ENCODE data around the gene TMEM19. TPM values are rescaled to one million over a fixed set of nuclear protein-coding genes. Genes with fewer than 3 reads are reported as not detected.
A peak's percentile ranks its signal among the peaks of the same experiment; 100 is the strongest.

The TMEM19 gene
- total RNA-seq, 4 donors from 2014 or later, result 24.5 to 52.9 (median 43.5) TPM

- Histone ChIP-seq H3K27ac (peak within 1 kb of the TSS; percentile 98), H3K4me3 (peak within 1 kb of the TSS; percentile 94), H3K9me3 (no peaks in the 10 kb centered on the region), H3K4me1 (peaks cover 43% of the 10 kb centered on the region), H3K36me3 (peaks cover 10% of the 10 kb centered on the region), H3K27me3 (no peaks in the 10 kb centered on the region)
- under 1% methylated on average over 56 of the region's 57 CpGs for whole genome bisulfite sequencing
- peak; percentile 95 to 96 for DNase-seq (ENCODE audit: low spot score in 2 of 2)
- TF ChIP-seq, protein P1, sequence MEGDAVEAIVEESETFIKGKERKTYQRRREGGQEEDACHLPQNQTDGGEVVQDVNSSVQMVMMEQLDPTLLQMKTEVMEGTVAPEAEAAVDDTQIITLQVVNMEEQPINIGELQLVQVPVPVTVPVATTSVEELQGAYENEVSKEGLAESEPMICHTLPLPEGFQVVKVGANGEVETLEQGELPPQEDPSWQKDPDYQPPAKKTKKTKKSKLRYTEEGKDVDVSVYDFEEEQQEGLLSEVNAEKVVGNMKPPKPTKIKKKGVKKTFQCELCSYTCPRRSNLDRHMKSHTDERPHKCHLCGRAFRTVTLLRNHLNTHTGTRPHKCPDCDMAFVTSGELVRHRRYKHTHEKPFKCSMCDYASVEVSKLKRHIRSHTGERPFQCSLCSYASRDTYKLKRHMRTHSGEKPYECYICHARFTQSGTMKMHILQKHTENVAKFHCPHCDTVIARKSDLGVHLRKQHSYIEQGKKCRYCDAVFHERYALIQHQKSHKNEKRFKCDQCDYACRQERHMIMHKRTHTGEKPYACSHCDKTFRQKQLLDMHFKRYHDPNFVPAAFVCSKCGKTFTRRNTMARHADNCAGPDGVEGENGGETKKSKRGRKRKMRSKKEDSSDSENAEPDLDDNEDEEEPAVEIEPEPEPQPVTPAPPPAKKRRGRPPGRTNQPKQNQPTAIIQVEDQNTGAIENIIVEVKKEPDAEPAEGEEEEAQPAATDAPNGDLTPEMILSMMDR (IDR thresholded peaks at IDR 0.05), result peak in 1 of 2 donors; percentile 10
- no peak for TF ChIP-seq EP300 (IDR thresholded peaks at IDR 0.05)
- TF ChIP-seq POLR2A (IDR thresholded peaks at IDR 0.05), result peak; percentile 87 to 93
- peak in 2 of 3 donors; percentile 82 to 93 for TF ChIP-seq POLR2AphosphoS5 (IDR thresholded peaks at IDR 0.05)
These were observed 22.1 kb upstream of the TMEM19 start, which contains the start of the genes THAP2 and ZFC3H1 for GRCh38 chr12:71663561-71664410. Gene THAP2, plus strand, starts transcription at chr12:71664301. Its CDS starts 209 bp downstream, at chr12:71664510. Gene ZFC3H1, minus strand, starts transcription at chr12:71663848. Its CDS starts 238 bp downstream, at chr12:71663610.

DNA sequence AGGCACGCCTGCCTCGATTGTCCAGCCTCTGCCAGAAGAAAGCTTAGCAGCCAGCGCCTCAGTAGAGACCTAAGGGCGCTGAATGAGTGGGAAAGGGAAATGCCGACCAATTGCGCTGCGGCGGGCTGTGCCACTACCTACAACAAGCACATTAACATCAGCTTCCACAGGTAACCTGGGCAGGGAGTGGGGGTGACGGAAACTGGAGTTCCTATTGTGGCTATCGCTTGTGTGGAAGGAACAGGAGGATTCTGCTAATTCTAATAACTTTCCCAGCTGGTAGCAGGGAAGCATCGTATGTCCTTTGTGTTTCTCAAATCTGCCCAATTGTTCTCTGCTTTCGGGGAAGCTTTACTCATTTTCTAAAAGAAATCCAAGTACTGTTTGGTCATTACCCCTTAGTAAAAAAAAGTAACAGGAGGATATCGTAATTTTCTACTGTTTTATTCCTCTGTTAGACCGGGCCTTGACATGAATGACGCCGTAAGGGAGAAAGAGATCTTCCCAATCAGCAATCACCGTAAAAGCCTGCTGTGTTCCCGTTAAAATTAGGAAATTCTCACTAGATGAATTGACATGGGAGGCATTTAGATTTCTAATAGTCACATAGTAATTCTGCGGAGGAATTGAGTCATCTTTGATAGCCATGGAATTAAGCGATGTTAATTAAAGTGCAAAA lies 21.3 kb upstream of the TMEM19 start:
- peaks cover 2% of the 10 kb centered on the region for H3K36me3 ChIP-seq
- TF ChIP-seq POLR2A (IDR thresholded peaks at IDR 0.05), result peak in 1 of 2 donors; percentile 36
- no peak for TF ChIP-seq EP300 (IDR thresholded peaks at IDR 0.05)
- H3K4me3 ChIP-seq, result peak overlapping the region; percentile 94
- WGBS, result under 1% methylated on average over 20 of the region's 20 CpGs
- DNase-seq (ENCODE audit: low spot score in 2 of 2), result no peak
- H3K4me1 ChIP-seq, result peaks cover 40% of the 10 kb centered on the region
- peak overlapping the region; percentile 98 for H3K27ac ChIP-seq
- no peaks in the 10 kb centered on the region for H3K9me3 ChIP-seq
- H3K27me3 ChIP-seq, result no peaks in the 10 kb centered on the region

GRCh38 chr12:71665090-71665463 lies 20.8 kb upstream of the TMEM19 start:
- Histone ChIP-seq H3K9me3 (no peaks in the 10 kb centered on the region), H3K4me3 (peak overlapping the region; percentile 94), H3K4me1 (peaks cover 35% of the 10 kb centered on the region), H3K27me3 (no peaks in the 10 kb centered on the region), H3K27ac (no peak overlapping the region), H3K36me3 (no peaks in the 10 kb centered on the region)
- WGBS, result 24% methylated on average over 4 of the region's 4 CpGs
- DNase-seq (ENCODE audit: low spot score in 2 of 2), result no peak
- no peak for TF ChIP-seq POLR2AphosphoS5 (IDR thresholded peaks at IDR 0.05)
- no peak for TF ChIP-seq EP300 (IDR thresholded peaks at IDR 0.05)
- TF ChIP-seq, protein P1 (IDR thresholded peaks at IDR 0.05), result no peak
- no peak for TF ChIP-seq POLR2A (IDR thresholded peaks at IDR 0.05)

GRCh38 chr12:71666259-71666658 lies 19.6 kb upstream of the TMEM19 start:
- H3K4me1 ChIP-seq, result peaks cover 23% of the 10 kb centered on the region
- H3K27me3 ChIP-seq, result no peaks in the 10 kb centered on the region
- WGBS, result 95% methylated on average over 5 of the region's 5 CpGs
- H3K27ac ChIP-seq, result no peak overlapping the region
- TF ChIP-seq POLR2AphosphoS5 (IDR thresholded peaks at IDR 0.05) (no peak), EP300 (IDR thresholded peaks at IDR 0.05) (no peak), POLR2A (IDR thresholded peaks at IDR 0.05) (no peak)
- TF ChIP-seq, protein P1 (IDR thresholded peaks at IDR 0.05), result no peak
- no peaks in the 10 kb centered on the region for H3K36me3 ChIP-seq
- DNase-seq (ENCODE audit: low spot score in 2 of 2), result no peak
- no peak overlapping the region for H3K4me3 ChIP-seq
- no peaks in the 10 kb centered on the region for H3K9me3 ChIP-seq

- TF ChIP-seq POLR2A (IDR thresholded peaks at IDR 0.05) (no peak), POLR2AphosphoS5 (IDR thresholded peaks at IDR 0.05) (no peak), EP300 (IDR thresholded peaks at IDR 0.05) (no peak)
- TF ChIP-seq, protein P1 (IDR thresholded peaks at IDR 0.05), result no peak
- Histone ChIP-seq H3K4me3 (no peak overlapping the region), H3K36me3 (no peaks in the 10 kb centered on the region), H3K9me3 (no peaks in the 10 kb centered on the region), H3K4me1 (no peaks in the 10 kb centered on the region), H3K27me3 (no peaks in the 10 kb centered on the region), H3K27ac (no peak overlapping the region)
- no peak for DNase-seq (ENCODE audit: low spot score in 2 of 2)
These were observed 14.6 kb upstream of the TMEM19 start for GRCh38 chr12:71671311-71671710.
